Measurements from ENCODE around the gene ATM.

DNA sequence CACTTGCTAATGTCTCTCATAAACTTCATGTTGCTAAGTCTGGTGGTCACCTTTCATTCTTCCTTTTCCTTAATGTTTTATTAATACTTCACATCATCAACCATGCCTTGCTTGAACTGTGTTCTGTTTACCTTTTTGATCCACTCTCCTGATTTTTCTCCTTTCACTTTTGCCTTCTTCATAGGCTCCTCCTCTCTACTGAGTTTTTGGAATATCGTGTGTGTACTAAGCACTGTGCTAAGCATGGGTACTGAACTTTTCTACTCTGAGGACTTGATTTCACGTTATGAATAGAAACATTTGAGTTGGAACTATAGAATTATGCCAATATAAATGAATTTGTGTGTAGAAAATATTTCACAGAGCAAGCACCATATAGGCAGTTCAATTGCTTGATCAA is 90.6 kb downstream of the ATM start:
- TF ChIP-seq, protein P1, sequence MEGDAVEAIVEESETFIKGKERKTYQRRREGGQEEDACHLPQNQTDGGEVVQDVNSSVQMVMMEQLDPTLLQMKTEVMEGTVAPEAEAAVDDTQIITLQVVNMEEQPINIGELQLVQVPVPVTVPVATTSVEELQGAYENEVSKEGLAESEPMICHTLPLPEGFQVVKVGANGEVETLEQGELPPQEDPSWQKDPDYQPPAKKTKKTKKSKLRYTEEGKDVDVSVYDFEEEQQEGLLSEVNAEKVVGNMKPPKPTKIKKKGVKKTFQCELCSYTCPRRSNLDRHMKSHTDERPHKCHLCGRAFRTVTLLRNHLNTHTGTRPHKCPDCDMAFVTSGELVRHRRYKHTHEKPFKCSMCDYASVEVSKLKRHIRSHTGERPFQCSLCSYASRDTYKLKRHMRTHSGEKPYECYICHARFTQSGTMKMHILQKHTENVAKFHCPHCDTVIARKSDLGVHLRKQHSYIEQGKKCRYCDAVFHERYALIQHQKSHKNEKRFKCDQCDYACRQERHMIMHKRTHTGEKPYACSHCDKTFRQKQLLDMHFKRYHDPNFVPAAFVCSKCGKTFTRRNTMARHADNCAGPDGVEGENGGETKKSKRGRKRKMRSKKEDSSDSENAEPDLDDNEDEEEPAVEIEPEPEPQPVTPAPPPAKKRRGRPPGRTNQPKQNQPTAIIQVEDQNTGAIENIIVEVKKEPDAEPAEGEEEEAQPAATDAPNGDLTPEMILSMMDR (IDR thresholded peaks at IDR 0.05; ENCODE audit: borderline replicate concordance, extremely low read depth, low read length, poor library complexity, severe bottlenecking) = no peak
- TF ChIP-seq EZH2 (IDR thresholded peaks at IDR 0.05; ENCODE audit: borderline replicate concordance, low read depth, low read length, severe bottlenecking) = no peak

Data from DND-41 (cell line).